ENCODE measurements around the gene CHCHD3. TPM values are rescaled to one million over a fixed set of nuclear protein-coding genes. Genes with fewer than 3 reads are reported as not detected.

Gene CHCHD3
- 61.1 and 84.6 TPM in 2 replicates for total RNA-seq

GRCh38 chr7:133081599-133082389 lies at the start of gene CHCHD3:
CHCHD3 (minus strand) TSS chr7:133082090; CDS start chr7:133081937, 153 bp downstream.

Small RNA genes lying within 50 kb of the gene (small RNA-seq; reads per million reads assigned to genes)
- gene RF00218 (not detected), gene RNU6-92P (not detected)

Other genes starting within 250 kb of the CHCHD3 start
- 99.4 and 99.6 TPM in 2 replicates for gene EXOC4, start 171.0 kb upstream of the CHCHD3 start, total RNA-seq